HepG2 (cell line): Measurements from ENCODE around the gene DDO. TPM values are rescaled to one million over a fixed set of nuclear protein-coding genes. Genes with fewer than 3 reads are reported as not detected.

ENCODE experiments used
- ATAC-seq: fragments of 200-7000 bp; cut with Tn5 transposase; 3 replicates; pipeline ENCODE4 v1.9.1; 2020; ENCODE audit warnings: mild to moderate bottlenecking, moderate library complexity
- BruUV-seq: library from RNA; stranded (reverse); fragments of 400-500 nt; replicated peaks from 2 replicates; lab custom pipeline; 2021; lab: Mats Ljungman, UMichigan
- CTCF ChIA-PET: fragments of 300-600 bp; formaldehyde crosslinking; extraction: SDS; loops from one replicate; lab custom pipeline; 2021; ENCODE audit warnings: low total read pairs, inconsistent platforms, low intra/inter-chr PET ratio; lab: Yijun Ruan, JAX
- POLR2A ChIA-PET: fragments of 350-600 bp; sonication (Branson Sonifier 250); formaldehyde crosslinking; loops from one replicate; lab custom pipeline; 2020; ENCODE audit warnings: antibody characterized with exemption, inconsistent platforms; lab: Yijun Ruan, JAX
- DNase-seq: peaks from one replicate; pipeline ENCODE4 v3.0.0-alpha.2; 2015; ENCODE audit warnings: low spot score
- FAIRE-seq: peaks from 3 replicates; lab custom pipeline; 2011; peaks lifted over from hg19 to GRCh38; lab: Jason Lieb, UNC
- H2AFZ ChIP-seq: one replicate; pipeline ENCODE4 v1.6.1; 2011; ENCODE audit warnings: low read length, inconsistent platforms
- H3K27ac ChIP-seq: fragments of 300-600 bp; 3 replicates; pipeline ENCODE4 v1.8.0; 2011; ENCODE audit warnings: mixed run types, mild to moderate bottlenecking, mixed read lengths, low read length, inconsistent platforms; ENCODE audit not compliant: insufficient read depth; ENCODE audit errors: extremely low read length
- H3K27me3 ChIP-seq, 2 experiments: fragments of 200-600 bp in 1 of 2; 2 replicates in 1 of 2; 3 replicates in 1 of 2; pipeline versions ENCODE4 v1.6.0 to v1.8.0; 2011; ENCODE audit warnings: low read length in 2 of 2, mild to moderate bottlenecking in 2 of 2, moderate library complexity in 2 of 2, inconsistent platforms in 1 of 2; ENCODE audit not compliant: insufficient read depth in 2 of 2, control insufficient read depth in 1 of 2
- H3K36me3 ChIP-seq, 2 experiments: fragments of 200-600 bp in 1 of 2; replicated peaks in 1 of 2; 2 replicates in 1 of 2; 3 replicates in 1 of 2; pipeline versions ENCODE4 v1.5.1 to v1.8.0; 2011; ENCODE audit warnings: low read length in 2 of 2, inconsistent platforms in 1 of 2; ENCODE audit not compliant: insufficient read depth in 2 of 2, control insufficient read depth in 1 of 2
- H3K4me1 ChIP-seq: 2 replicates; pipeline ENCODE4 v1.5.1; 2012; ENCODE audit warnings: low read length, inconsistent platforms; ENCODE audit not compliant: insufficient read depth
- H3K4me2 ChIP-seq: 2 replicates; pipeline ENCODE4 v1.6.0; 2011; ENCODE audit warnings: low read depth, low read length, inconsistent platforms
- H3K4me3 ChIP-seq, 3 experiments: fragments of 200-600 bp in 1 of 3; sonication (generic), shearing (Covaris generic) in 1 of 3; replicated peaks in 1 of 3; 2 replicates each; pipeline ENCODE4 v1.5.1; 2011 to 2016; ENCODE audit warnings: low read length in 3 of 3, inconsistent platforms in 2 of 3, low read depth in 2 of 3, mild to moderate bottlenecking in 2 of 3, control low read depth in 1 of 3, mixed read lengths in 1 of 3; ENCODE audit not compliant: insufficient read depth in 1 of 3
- H3K79me2 ChIP-seq: one replicate; pipeline ENCODE4 v1.6.1; 2011; ENCODE audit warnings: low read length, inconsistent platforms; ENCODE audit not compliant: insufficient read depth
- H3K9ac ChIP-seq: 2 replicates; pipeline ENCODE4 v1.6.0; 2011; ENCODE audit warnings: mild to moderate bottlenecking, low read depth, low read length, inconsistent platforms; ENCODE audit not compliant: insufficient read depth
- H3K9me3 ChIP-seq: 2 replicates; pipeline ENCODE4 v1.5.1; 2012; ENCODE audit warnings: mild to moderate bottlenecking, low read length
- H4K20me1 ChIP-seq: 2 replicates; pipeline ENCODE4 v1.6.0; 2011; ENCODE audit warnings: inconsistent platforms, mild to moderate bottlenecking, low read length, moderate library complexity; ENCODE audit not compliant: insufficient read depth
- ARID2 ChIP-seq: sonication (generic); formaldehyde crosslinking; IDR thresholded peaks from 2 replicates; pipeline ENCODE4 v1.8.1; 2022; ENCODE audit warnings: mild to moderate bottlenecking, missing genetic modification reagents, borderline replicate concordance
- ARNT2 ChIP-seq: sonication (generic); formaldehyde crosslinking; IDR thresholded peaks from 2 replicates; pipeline ENCODE4 v1.8.0; 2022; ENCODE audit warnings: mild to moderate bottlenecking, low read depth, missing genetic modification reagents, moderate library complexity
- HNRNPLL ChIP-seq: fragments of 200-400 bp; formaldehyde crosslinking; IDR thresholded peaks from 2 replicates; pipeline ENCODE4 v1.6.1; 2017; ENCODE audit warnings: mild to moderate bottlenecking, low read depth, low read length; ENCODE audit not compliant: poor library complexity, severe bottlenecking
- KDM6A ChIP-seq: IDR thresholded peaks from 2 replicates; pipeline ENCODE4 v1.6.1; 2016; ENCODE audit warnings: low read depth
- MTF2 ChIP-seq: sonication (generic); formaldehyde crosslinking; IDR thresholded peaks from 2 replicates; pipeline ENCODE4 v1.5.0; 2020; ENCODE audit warnings: missing genetic modification reagents, borderline replicate concordance
- NFYB ChIP-seq: sonication (generic); formaldehyde crosslinking; IDR thresholded peaks from 2 replicates; pipeline ENCODE4 v1.4.0; 2020; ENCODE audit warnings: missing genetic modification reagents
- PLRG1 ChIP-seq: fragments of 450-650 bp; conservative IDR thresholded peaks from 2 replicates; pipeline ENCODE4 v1.6.1; 2016
- SAFB2 ChIP-seq: sonication (generic); formaldehyde crosslinking; IDR thresholded peaks from 2 replicates; pipeline ENCODE4 v1.5.1; 2020; ENCODE audit warnings: missing genetic modification reagents, low read depth, mild to moderate bottlenecking, borderline replicate concordance
- ZBTB34 ChIP-seq: sonication (generic); formaldehyde crosslinking; IDR thresholded peaks from 2 replicates; pipeline ENCODE4 v1.8.0; 2022; ENCODE audit warnings: mild to moderate bottlenecking, missing genetic modification reagents
- ZFYVE20 ChIP-seq: sonication (generic); formaldehyde crosslinking; IDR thresholded peaks from 2 replicates; pipeline ENCODE4 v1.8.0; 2023; ENCODE audit warnings: low read depth, mild to moderate bottlenecking, moderate library complexity, missing genetic modification reagents, borderline replicate concordance
- ZMAT5 ChIP-seq: sonication (generic); formaldehyde crosslinking; IDR thresholded peaks from 2 replicates; pipeline ENCODE4 v1.5.0; 2020; ENCODE audit warnings: mild to moderate bottlenecking, low read depth, missing genetic modification reagents, borderline replicate concordance
- ZNF333 ChIP-seq: sonication (generic); formaldehyde crosslinking; IDR thresholded peaks from 2 replicates; pipeline ENCODE4 v1.4.0; 2020; ENCODE audit warnings: mild to moderate bottlenecking, missing genetic modification reagents, borderline replicate concordance
- ZNF547 ChIP-seq: sonication (generic); formaldehyde crosslinking; IDR thresholded peaks from 2 replicates; pipeline ENCODE4 v1.5.1; 2020; ENCODE audit warnings: mild to moderate bottlenecking, missing genetic modification reagents
- ZNF670 ChIP-seq: sonication (generic); formaldehyde crosslinking; IDR thresholded peaks from 2 replicates; pipeline ENCODE4 v1.8.0; 2022; ENCODE audit warnings: mild to moderate bottlenecking, missing genetic modification reagents, borderline replicate concordance
- ZNF713 ChIP-seq: sonication (generic); formaldehyde crosslinking; IDR thresholded peaks from 2 replicates; pipeline ENCODE4 v1.4.0; 2020; ENCODE audit warnings: mild to moderate bottlenecking, missing genetic modification reagents
- ZNF720 ChIP-seq: sonication (generic); formaldehyde crosslinking; IDR thresholded peaks from 2 replicates; pipeline ENCODE4 v1.4.0; 2020; ENCODE audit warnings: missing genetic modification reagents
- ZNF775 ChIP-seq: sonication (generic); formaldehyde crosslinking; IDR thresholded peaks from 2 replicates; pipeline ENCODE4 v1.4.0; 2020; ENCODE audit warnings: missing genetic modification reagents, mild to moderate bottlenecking, moderate library complexity, borderline replicate concordance
- ZSCAN30 ChIP-seq: sonication (generic); formaldehyde crosslinking; IDR thresholded peaks from 2 replicates; pipeline ENCODE4 v1.5.0; 2020; ENCODE audit warnings: mild to moderate bottlenecking, missing genetic modification reagents
- WGBS: methylation state at CpG from one replicate; pipeline ENCODE4 v1.1.6; 2017; ENCODE audit warnings: low lambda C conversion rate; 5-methylcytosine and 5-hydroxymethylcytosine counted together
- in situ Hi-C: cut with HindIII; loops from 2 replicates; pipeline ENCODE4 v1.10.0; 2017; ENCODE audit warnings: low pct_unique_long_range_greater_than_20kb; ENCODE audit not compliant: extremely low pct_ligation_motif_present
- intact Hi-C: fragments of 100-400 bp; cut with micrococcal nuclease; formaldehyde crosslinking; loops from one replicate; pipeline ENCODE4 v1.10.0; 2022; ENCODE audit not compliant: unreplicated experiment
- polyA plus RNA-seq, 8 experiments: library from polyadenylated mRNA; depleted of rRNA in 3 of 8; stranded (reverse) in 7 of 8; unstranded in 1 of 8; fragments of >200 nt; fragmentation: Illumina TruSeq in 4 of 8; extraction: Trizol in 4 of 8; gene quantifications; 2 replicates each; pipeline versions ENCODE4 v1.2.1 to v1.2.3, GENCODE V29; 2011 to 2016; ENCODE audit warnings: low read depth in 4 of 8, missing spikeins in 1 of 8, mixed read lengths in 1 of 8; ENCODE audit not compliant: insufficient read depth in 1 of 8
- total RNA-seq, 5 experiments: library from RNA; depleted of rRNA; stranded (reverse); fragments of >200 nt; fragmentation: Illumina TruSeq; extraction: Trizol; gene quantifications; 2 replicates each; pipeline ENCODE4 v1.2.3, GENCODE V29; 2016; ENCODE audit warnings: low read depth in 1 of 5
- TF ChIP-seq, protein P1 (sequence below): IDR thresholded peaks from 2 replicates; pipeline ENCODE4 v1.6.1; 2016; ENCODE audit warnings: control low read depth
- TF ChIP-seq, protein P2 (sequence below): sonication (generic); formaldehyde crosslinking; IDR thresholded peaks from 2 replicates; pipeline ENCODE4 v1.4.0; 2020; ENCODE audit warnings: mild to moderate bottlenecking, missing genetic modification reagents, borderline replicate concordance

Gene DDO
- total and polyA plus RNA-seq, 2 of the 13 experiments (the other 11 are each of a cell fraction or from before 2014, with no cell fraction given): 6.1 to 10.3 TPM

DNA sequence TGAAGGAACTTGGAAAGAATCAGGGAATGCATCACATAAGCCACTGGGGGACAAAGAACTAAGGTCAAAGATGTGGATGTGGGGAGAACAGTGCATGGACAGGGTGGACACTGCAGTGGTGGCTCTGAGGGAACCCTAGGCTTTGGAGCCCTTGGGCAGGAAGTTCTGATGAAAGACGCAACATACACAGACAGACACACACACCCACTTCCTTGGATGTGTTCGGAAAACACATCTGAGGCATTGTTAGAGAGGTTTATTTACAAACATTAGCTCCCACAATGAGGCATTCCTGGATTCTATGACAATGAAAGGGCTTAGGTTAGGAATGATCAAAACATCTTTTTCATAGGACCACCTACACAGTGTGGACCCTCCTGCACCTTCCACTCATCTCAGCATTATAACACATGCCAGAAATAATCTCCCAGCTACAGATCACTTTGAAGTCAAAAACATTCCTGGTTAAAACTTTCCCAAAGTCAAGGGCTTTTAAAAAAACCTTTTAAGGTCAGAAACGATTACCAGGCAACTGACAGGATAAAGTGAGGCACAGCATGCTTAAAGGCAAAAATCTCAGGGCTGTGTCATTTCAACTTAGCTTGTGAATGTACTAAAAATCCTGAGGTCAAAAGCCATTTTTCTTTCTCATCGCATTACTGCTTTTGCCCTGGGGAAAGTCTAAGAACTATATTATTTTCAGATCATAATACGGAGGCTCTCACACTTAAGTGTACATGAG lies 50.8 kb downstream of the DDO start (continued):
- TF ChIP-seq ZNF775 (CRISPR knock-in tag) (no peak), ZNF670 (CRISPR knock-in tag) (no peak), HNRNPLL (no peak), ZFYVE20 (no peak)

DNA sequence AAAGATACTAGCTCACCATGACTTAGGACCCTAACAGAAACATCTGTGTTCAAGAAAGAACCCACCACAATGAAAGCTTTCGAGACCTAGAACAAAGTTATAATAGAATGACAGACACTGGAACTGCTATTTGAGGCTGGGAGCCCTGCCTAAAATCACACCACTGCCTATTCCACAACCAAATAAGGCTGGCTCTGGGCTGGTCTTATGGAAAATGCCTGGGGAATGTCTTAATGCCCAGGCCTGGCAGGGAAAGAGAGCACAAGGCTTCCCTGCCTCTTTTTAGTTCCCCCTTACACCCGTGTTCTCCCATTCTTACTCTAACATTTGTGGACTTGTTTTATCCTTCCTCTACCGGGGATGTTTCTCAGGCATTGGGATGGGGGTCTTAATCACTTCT lies 51.6 kb downstream of the DDO start:
- H3K9me3 ChIP-seq: no peaks in the 10 kb centered on the region
- no peaks in the 10 kb centered on the region for H3K36me3 ChIP-seq
- ChIA-PET CTCF (no interaction called here), POLR2A (no interaction called here)
- H3K4me3 ChIP-seq: no peak overlapping the region
- H3K4me1 ChIP-seq: peaks cover 28% of the 10 kb centered on the region
- no peaks in the 10 kb centered on the region for H3K79me2 ChIP-seq
- H3K27me3 ChIP-seq: no peaks in the 10 kb centered on the region; a peak in 2 of 5 replicates
- no peak overlapping the region for H3K9ac ChIP-seq
- DNase-seq: no peak
- 70% methylated on average over 3 of the region's 3 CpGs for WGBS
- H3K27ac ChIP-seq: no peak overlapping the region
- no TSS peak for BruUV-seq
- no peak overlapping the region for H3K4me2 ChIP-seq
- H2AFZ ChIP-seq: no peak overlapping the region
- intact Hi-C loops: no loop called here
- H4K20me1 ChIP-seq: no peaks in the 10 kb centered on the region
- ATAC-seq: no peak
- in situ Hi-C loops: no loop called here
- FAIRE-seq: no peak
- TF ChIP-seq, protein P1, sequence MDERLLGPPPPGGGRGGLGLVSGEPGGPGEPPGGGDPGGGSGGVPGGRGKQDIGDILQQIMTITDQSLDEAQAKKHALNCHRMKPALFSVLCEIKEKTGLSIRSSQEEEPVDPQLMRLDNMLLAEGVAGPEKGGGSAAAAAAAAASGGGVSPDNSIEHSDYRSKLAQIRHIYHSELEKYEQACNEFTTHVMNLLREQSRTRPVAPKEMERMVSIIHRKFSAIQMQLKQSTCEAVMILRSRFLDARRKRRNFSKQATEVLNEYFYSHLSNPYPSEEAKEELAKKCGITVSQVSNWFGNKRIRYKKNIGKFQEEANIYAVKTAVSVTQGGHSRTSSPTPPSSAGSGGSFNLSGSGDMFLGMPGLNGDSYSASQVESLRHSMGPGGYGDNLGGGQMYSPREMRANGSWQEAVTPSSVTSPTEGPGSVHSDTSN (CRISPR knock-in tag): no peak
- TF ChIP-seq PLRG1 (no peak), SAFB2 (no peak), KDM6A (CRISPR knock-in tag) (no peak), MTF2 (CRISPR knock-in tag) (no peak), ZBTB34 (CRISPR knock-in tag) (no peak), ZNF713 (CRISPR knock-in tag) (no peak), ZSCAN30 (CRISPR knock-in tag) (no peak), ZMAT5 (CRISPR knock-in tag) (no peak), ZNF720 (CRISPR knock-in tag) (no peak), ARID2 (CRISPR knock-in tag) (no peak), ZNF333 (CRISPR knock-in tag) (no peak), ZNF547 (no peak), ARNT2 (CRISPR knock-in tag) (no peak), NFYB (CRISPR knock-in tag) (no peak)
- TF ChIP-seq, protein P2, sequence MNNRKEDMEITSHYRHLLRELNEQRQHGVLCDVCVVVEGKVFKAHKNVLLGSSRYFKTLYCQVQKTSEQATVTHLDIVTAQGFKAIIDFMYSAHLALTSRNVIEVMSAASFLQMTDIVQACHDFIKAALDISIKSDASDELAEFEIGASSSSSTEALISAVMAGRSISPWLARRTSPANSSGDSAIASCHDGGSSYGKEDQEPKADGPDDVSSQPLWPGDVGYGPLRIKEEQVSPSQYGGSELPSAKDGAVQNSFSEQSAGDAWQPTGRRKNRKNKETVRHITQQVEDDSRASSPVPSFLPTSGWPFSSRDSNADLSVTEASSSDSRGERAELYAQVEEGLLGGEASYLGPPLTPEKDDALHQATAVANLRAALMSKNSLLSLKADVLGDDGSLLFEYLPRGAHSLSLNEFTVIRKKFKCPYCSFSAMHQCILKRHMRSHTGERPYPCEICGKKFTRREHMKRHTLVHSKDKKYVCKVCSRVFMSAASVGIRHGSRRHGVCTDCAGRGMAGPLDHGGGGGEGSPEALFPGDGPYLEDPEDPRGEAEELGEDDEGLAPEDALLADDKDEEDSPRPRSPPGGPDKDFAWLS (CRISPR knock-in tag): no peak
